Measurements from ENCODE around the gene GAL3ST2.

The GAL3ST2 gene

GRCh38 chr2:241844831-241845578 is 68.4 kb downstream of the GAL3ST2 start:
- no peak for DNase-seq (ENCODE audit: low read depth in 3 of 3)

- DNase-seq (ENCODE audit: low read depth in 3 of 3) = no peak
These were observed 69.8 kb downstream of the GAL3ST2 start for GRCh38 chr2:241846406-241846805.

GRCh38 chr2:241848761-241849615 is 72.4 kb downstream of the GAL3ST2 start:
- no peak for DNase-seq (ENCODE audit: low read depth in 3 of 3)

- no peak for DNase-seq (ENCODE audit: low read depth in 3 of 3)
These were observed 73.3 kb downstream of the GAL3ST2 start for GRCh38 chr2:241849616-241850543.

GRCh38 chr2:241850544-241851324 is 74.1 kb downstream of the GAL3ST2 start:
- DNase-seq (ENCODE audit: low read depth in 3 of 3) = no peak

- DNase-seq (ENCODE audit: low read depth in 3 of 3) = no peak
These were observed 74.9 kb downstream of the GAL3ST2 start for GRCh38 chr2:241851325-241852115.

- no peak for DNase-seq (ENCODE audit: low read depth in 3 of 3)
These were observed 75.7 kb downstream of the GAL3ST2 start for GRCh38 chr2:241852116-241852980.

GRCh38 chr2:241852981-241853631 is 76.5 kb downstream of the GAL3ST2 start:
- DNase-seq (ENCODE audit: low read depth in 3 of 3) = no peak

Measured in stimulated activated CD4-positive, alpha-beta T cell treated with anti-CD3 and anti-CD28 coated beads, TNF-alpha, amount 100 ng/mL, for 4 hours (primary cell).